CD4-positive, alpha-beta T cell treated with Interleukin-4 for 4 hours (primary cell): ENCODE results near the gene DCLRE1A.

Source experiments
- DNase-seq: peaks from one replicate; pipeline ENCODE4 v3.0.0-alpha.2; 2020

Gene DCLRE1A

GRCh38 chr10:113854013-113854760, at the start of gene DCLRE1A, which contains the start of gene NHLRC2:
Gene DCLRE1A, minus strand, starts transcription at chr10:113854082. Its CDS starts 900 bp downstream, at chr10:113853182.
Gene NHLRC2, plus strand, starts transcription at chr10:113854661. Its CDS starts 212 bp downstream, at chr10:113854873.
- DNase-seq = peak; percentile 69

GRCh38 chr10:113899952-113900598, 46.2 kb upstream of the DCLRE1A start:
- no peak for DNase-seq

- no peak for DNase-seq
These were observed 44.1 kb upstream of the DCLRE1A start for GRCh38 chr10:113897693-113898618.

- DNase-seq = no peak
These were observed 41.1 kb upstream of the DCLRE1A start for GRCh38 chr10:113895018-113895417.

- no peak for DNase-seq
These were observed 40.7 kb upstream of the DCLRE1A start for GRCh38 chr10:113894581-113894980.

- no peak for DNase-seq
These were observed 39.7 kb upstream of the DCLRE1A start for GRCh38 chr10:113893570-113893969.

GRCh38 chr10:113891476-113891875, 37.6 kb upstream of the DCLRE1A start:
- no peak for DNase-seq

- no peak for DNase-seq
These were observed 36.9 kb upstream of the DCLRE1A start for GRCh38 chr10:113890769-113891168.

GRCh38 chr10:113889911-113890310, 36.0 kb upstream of the DCLRE1A start:
- no peak for DNase-seq

- peak; percentile 8 for DNase-seq
These were observed 28.4 kb upstream of the DCLRE1A start for GRCh38 chr10:113882240-113882639.

GRCh38 chr10:113880236-113880635, 26.4 kb upstream of the DCLRE1A start:
- no peak for DNase-seq

GRCh38 chr10:113879691-113880090, 25.8 kb upstream of the DCLRE1A start:
- no peak for DNase-seq

- DNase-seq = no peak
These were observed 22.6 kb upstream of the DCLRE1A start for GRCh38 chr10:113876461-113876860.

GRCh38 chr10:113875212-113875611, 21.3 kb upstream of the DCLRE1A start:
- no peak for DNase-seq

GRCh38 chr10:113872139-113873030, 18.5 kb upstream of the DCLRE1A start:
- no peak for DNase-seq

- no peak for DNase-seq
These were observed 15.9 kb upstream of the DCLRE1A start for GRCh38 chr10:113869789-113870188.

- no peak for DNase-seq
These were observed 14.0 kb upstream of the DCLRE1A start for GRCh38 chr10:113867904-113868303.

GRCh38 chr10:113866551-113867394, 12.9 kb upstream of the DCLRE1A start:
- DNase-seq = no peak

- DNase-seq = no peak
These were observed 12.0 kb upstream of the DCLRE1A start for GRCh38 chr10:113865901-113866300.

GRCh38 chr10:113859261-113859660, 5.4 kb upstream of the DCLRE1A start:
- DNase-seq = no peak

- no peak for DNase-seq
These were observed 4.7 kb upstream of the DCLRE1A start for GRCh38 chr10:113858541-113858940.
